DOHH2 (cell line): ENCODE measurements around the gene PLCL1.

Source experiments
- H3F3A ChIP-seq: fragments of 200-600 bp; sonication (generic), shearing (Covaris generic); 2 replicates; pipeline ENCODE4 v1.6.0; 2016; ENCODE audit warnings: antibody characterized with exemption, mild to moderate bottlenecking; ENCODE audit not compliant: control insufficient read depth, insufficient read depth
- H3K27ac ChIP-seq: fragments of 200-600 bp; sonication (generic); 2 replicates; pipeline ENCODE4 v1.5.1; 2014; ENCODE audit warnings: low read depth, mild to moderate bottlenecking, low read length, moderate library complexity
- H3K27me3 ChIP-seq: fragments of 200-600 bp; sonication (generic); 2 replicates; pipeline ENCODE4 v1.6.1; 2014; ENCODE audit warnings: mild to moderate bottlenecking, low read length, mixed read lengths; ENCODE audit not compliant: control insufficient read depth
- H3K36me3 ChIP-seq: fragments of 200-600 bp; sonication (generic); 2 replicates; pipeline ENCODE4 v1.6.1; 2014; ENCODE audit warnings: mild to moderate bottlenecking, low read length, moderate library complexity, mixed read lengths; ENCODE audit not compliant: control insufficient read depth
- H3K4me1 ChIP-seq: fragments of 200-600 bp; sonication (generic); 2 replicates; pipeline ENCODE4 v1.6.1; 2014; ENCODE audit warnings: mild to moderate bottlenecking, low read length, mixed read lengths; ENCODE audit not compliant: control insufficient read depth
- H3K4me2 ChIP-seq: fragments of 200-600 bp; sonication (generic); 2 replicates; pipeline ENCODE4 v1.6.0; 2014; ENCODE audit warnings: mild to moderate bottlenecking, low read length, moderate library complexity
- H3K4me3 ChIP-seq: fragments of 200-600 bp; sonication (generic); 2 replicates; pipeline ENCODE4 v1.5.1; 2014; ENCODE audit warnings: mild to moderate bottlenecking, low read length, mixed read lengths
- H3K79me2 ChIP-seq: fragments of 200-600 bp; sonication (generic); 2 replicates; pipeline ENCODE4 v1.6.1; 2014; ENCODE audit warnings: mild to moderate bottlenecking, low read length, mixed read lengths; ENCODE audit not compliant: control insufficient read depth
- H3K9me2 ChIP-seq: fragments of 200-600 bp; sonication (generic); replicated peaks from 2 replicates; pipeline ENCODE4 v1.6.1; 2014; ENCODE audit warnings: mild to moderate bottlenecking, low read length, mixed read lengths; ENCODE audit not compliant: control insufficient read depth
- H3K9me3 ChIP-seq: fragments of 200-600 bp; sonication (generic); 2 replicates; pipeline ENCODE4 v1.6.1; 2014; ENCODE audit warnings: antibody characterized with exemption, low read length, mixed read lengths; ENCODE audit not compliant: control insufficient read depth, insufficient read depth
- H4K20me1 ChIP-seq: fragments of 200-600 bp; sonication (generic); 2 replicates; pipeline ENCODE4 v1.6.0; 2014; ENCODE audit warnings: low read depth, mild to moderate bottlenecking, antibody characterized with exemption, low read length, moderate library complexity; ENCODE audit not compliant: control insufficient read depth, insufficient read depth
- EZH2phosphoT487 ChIP-seq: fragments of 200-600 bp; sonication (generic); IDR thresholded peaks from 2 replicates; pipeline ENCODE4 v1.6.1; 2017; ENCODE audit warnings: borderline replicate concordance, mild to moderate bottlenecking, antibody characterized with exemption, low read length, moderate library complexity, mixed read lengths
- TF ChIP-seq, protein P1 (sequence below): fragments of 200-600 bp; sonication (generic); IDR thresholded peaks from one replicate; pipeline ENCODE4 v1.5.1; 2014; ENCODE audit warnings: antibody characterized with exemption, mild to moderate bottlenecking, low read depth, low read length; ENCODE audit not compliant: poor library complexity, severe bottlenecking

PLCL1 gene

DNA sequence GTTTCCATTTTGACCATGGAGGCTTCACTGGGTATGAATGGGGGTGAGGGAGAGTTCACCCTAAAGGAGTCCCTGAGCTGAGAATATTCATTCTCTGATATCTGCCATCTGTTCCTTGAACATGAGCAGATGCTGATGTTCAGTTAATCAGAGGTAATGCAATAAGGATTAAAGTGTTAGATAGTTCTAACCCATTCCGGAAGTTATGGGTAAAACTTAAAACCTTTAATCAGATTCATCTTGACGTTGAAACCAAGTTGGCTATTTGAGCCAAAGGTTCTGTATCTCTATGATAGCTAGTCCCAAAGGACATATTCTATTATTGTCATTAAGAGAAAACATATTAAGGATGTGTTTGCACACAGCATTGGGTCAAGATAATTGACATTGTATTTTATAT, 268.9 kb downstream of the PLCL1 start:
- no peaks in the 10 kb centered on the region for H3K9me3 ChIP-seq
- TF ChIP-seq EZH2phosphoT487 = no peak
- TF ChIP-seq, protein P1, sequence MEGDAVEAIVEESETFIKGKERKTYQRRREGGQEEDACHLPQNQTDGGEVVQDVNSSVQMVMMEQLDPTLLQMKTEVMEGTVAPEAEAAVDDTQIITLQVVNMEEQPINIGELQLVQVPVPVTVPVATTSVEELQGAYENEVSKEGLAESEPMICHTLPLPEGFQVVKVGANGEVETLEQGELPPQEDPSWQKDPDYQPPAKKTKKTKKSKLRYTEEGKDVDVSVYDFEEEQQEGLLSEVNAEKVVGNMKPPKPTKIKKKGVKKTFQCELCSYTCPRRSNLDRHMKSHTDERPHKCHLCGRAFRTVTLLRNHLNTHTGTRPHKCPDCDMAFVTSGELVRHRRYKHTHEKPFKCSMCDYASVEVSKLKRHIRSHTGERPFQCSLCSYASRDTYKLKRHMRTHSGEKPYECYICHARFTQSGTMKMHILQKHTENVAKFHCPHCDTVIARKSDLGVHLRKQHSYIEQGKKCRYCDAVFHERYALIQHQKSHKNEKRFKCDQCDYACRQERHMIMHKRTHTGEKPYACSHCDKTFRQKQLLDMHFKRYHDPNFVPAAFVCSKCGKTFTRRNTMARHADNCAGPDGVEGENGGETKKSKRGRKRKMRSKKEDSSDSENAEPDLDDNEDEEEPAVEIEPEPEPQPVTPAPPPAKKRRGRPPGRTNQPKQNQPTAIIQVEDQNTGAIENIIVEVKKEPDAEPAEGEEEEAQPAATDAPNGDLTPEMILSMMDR = no peak

DNA sequence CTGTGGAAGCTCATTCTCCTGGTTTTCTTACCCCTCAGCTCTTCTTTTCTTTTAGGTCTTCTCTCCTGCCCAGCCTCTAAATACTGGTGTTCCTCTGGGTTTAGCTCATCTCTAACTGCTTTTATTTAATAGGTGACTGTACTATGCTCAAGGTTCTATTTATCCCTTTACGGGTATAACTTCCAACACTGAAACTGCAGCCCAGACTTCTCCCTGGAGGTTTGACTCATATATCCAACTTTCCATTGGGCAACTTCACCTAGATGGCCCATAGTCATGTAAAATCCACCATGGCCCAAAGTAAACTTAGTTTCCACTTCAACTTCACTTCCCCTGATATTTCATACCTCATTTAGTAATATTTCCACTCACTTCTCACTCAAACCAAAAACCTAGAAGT, 273.1 kb downstream of the PLCL1 start:
- Histone ChIP-seq H3K9me2 (no peaks in the 10 kb centered on the region), H3K4me1 (no peaks in the 10 kb centered on the region), H3F3A (no peaks in the 10 kb centered on the region), H3K27me3 (no peaks in the 10 kb centered on the region), H3K4me3 (no peak overlapping the region), H3K79me2 (no peaks in the 10 kb centered on the region), H4K20me1 (no peaks in the 10 kb centered on the region), H3K36me3 (no peaks in the 10 kb centered on the region), H3K27ac (no peak overlapping the region), H3K4me2 (no peak overlapping the region), H3K9me3 (no peaks in the 10 kb centered on the region)
- TF ChIP-seq, protein P1 = no peak
- TF ChIP-seq EZH2phosphoT487 = no peak

More for the DNA sequence above, 268.9 kb downstream of the PLCL1 start:
- H3K27me3 ChIP-seq = no peaks in the 10 kb centered on the region
- no peaks in the 10 kb centered on the region for H3K79me2 ChIP-seq
- H3K9me2 ChIP-seq = no peaks in the 10 kb centered on the region
- no peak overlapping the region for H3K4me3 ChIP-seq
- H3K4me1 ChIP-seq = no peaks in the 10 kb centered on the region
- H3K36me3 ChIP-seq = no peaks in the 10 kb centered on the region
- H3K4me2 ChIP-seq = no peak overlapping the region
- H3F3A ChIP-seq = no peaks in the 10 kb centered on the region
- H3K27ac ChIP-seq = no peak overlapping the region
- H4K20me1 ChIP-seq = no peaks in the 10 kb centered on the region

DNA sequence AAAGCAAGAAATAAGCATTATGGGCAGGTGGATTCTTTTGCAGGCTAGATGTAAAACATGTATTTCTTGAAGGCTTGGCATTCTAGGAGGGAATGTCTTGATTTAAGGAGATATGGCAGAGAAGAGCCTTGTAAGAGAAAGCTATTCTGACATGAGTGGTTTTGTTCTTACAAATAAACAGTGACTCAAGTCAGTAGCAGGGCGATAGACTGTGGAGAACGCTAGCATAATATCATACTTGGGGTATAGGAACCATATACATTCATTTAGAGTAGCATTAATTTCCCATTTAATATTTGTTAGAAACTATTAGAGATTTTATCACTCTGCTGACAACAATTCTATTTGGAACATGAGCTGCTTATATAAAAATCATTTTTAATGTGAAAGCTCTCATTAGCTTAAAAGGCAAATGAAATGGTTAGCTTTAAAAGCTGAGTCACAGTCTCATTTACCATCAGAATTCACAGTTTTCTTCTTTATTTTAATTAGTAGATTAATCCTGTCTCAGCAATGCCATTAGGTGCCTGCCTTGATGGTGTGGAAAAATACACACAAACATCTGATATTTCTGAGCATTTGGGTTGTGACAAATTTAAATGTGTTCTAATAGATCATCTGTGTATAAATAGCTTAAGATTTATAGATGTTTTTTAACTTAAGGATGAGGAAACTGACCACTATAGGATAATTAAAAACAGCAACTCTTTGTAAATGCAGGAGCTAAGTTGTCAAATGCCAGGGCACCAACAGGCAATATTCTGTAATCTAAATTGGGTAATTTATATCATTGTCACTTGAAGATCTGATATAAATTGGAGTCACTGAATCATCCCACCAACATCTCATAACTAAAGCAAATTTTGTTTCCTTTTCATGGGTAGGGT, 276.7 kb downstream of the PLCL1 start:
- Histone ChIP-seq H3K27ac (no peak overlapping the region), H3K4me1 (no peaks in the 10 kb centered on the region), H3K27me3 (no peaks in the 10 kb centered on the region), H3K36me3 (no peaks in the 10 kb centered on the region), H3K9me2 (no peaks in the 10 kb centered on the region), H3F3A (no peaks in the 10 kb centered on the region), H3K4me2 (no peak overlapping the region), H3K79me2 (no peaks in the 10 kb centered on the region), H3K9me3 (no peaks in the 10 kb centered on the region), H4K20me1 (no peaks in the 10 kb centered on the region), H3K4me3 (no peak overlapping the region)
- no peak for TF ChIP-seq EZH2phosphoT487
- TF ChIP-seq, protein P1 = no peak
